Activated T-cell treated with anti-CD3 and anti-CD28 coated beads, Interleukin-2, amount 50 U/mL, for 1 hour (primary cell): ENCODE data around the gene PSMC1.

Experiments
- DNase-seq: peaks from one replicate; pipeline ENCODE4 v3.0.0-alpha.2; 2020

Gene PSMC1

GRCh38 chr14:90302529-90303303 is 46.4 kb downstream of the PSMC1 start:
- no peak for DNase-seq

DNA sequence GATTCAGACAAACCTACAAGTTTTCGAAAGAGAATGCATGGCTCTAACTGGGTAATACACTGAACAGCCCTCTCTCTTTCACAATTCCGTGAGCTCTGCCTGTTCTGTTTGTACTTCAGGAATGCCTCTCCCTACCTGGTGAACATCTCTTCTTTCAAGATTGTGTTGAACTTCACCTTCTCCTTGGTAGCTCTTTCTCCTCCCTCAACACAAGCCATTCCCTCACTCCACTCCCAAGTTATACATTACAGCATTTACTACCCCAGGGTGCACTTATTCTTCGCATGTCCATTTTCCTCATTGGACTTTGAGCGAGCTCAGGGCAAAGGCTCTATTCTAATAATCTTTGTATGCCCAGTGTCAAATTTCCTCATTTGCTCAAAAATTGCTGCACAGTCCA is 47.1 kb downstream of the PSMC1 start:
- DNase-seq = no peak

DNA sequence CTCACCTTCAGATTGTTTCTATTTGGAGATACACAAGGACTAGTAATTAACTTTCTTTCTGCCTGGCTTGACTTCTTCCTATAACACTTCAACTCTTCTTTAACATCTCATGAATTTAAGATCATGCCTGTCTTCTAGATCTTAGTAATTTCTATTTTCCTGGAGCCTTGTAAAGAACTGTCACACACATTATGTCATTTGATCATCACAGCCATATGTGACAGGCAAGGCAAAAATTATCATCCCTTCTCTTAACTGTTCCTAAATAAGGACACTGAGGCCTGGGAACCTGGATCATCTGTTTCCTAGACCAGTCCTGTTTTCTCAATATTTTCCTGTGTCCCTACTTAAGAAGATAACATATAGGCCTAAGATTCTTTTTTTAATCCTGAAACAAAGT is 48.1 kb downstream of the PSMC1 start:
- no peak for DNase-seq

DNA sequence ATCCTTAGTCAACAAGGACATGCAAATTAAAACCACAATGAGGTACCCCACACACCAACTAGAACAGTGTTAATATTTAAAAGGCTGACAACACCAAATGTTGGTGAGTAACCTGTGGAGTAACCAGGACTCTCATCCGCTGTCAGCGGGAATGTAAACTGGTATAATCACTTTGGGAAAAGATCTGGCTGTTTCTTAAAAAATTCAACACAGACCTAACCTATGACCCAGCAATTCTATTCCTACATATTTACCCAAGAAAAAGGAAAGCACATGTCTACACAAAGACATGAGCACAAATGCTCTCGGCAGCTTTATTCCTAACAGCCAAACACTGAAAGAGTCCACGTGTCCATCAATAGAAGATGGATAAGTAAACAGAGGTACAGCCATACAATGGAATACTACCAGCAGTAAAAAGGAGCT is 48.8 kb downstream of the PSMC1 start:
- DNase-seq = no peak

DNA sequence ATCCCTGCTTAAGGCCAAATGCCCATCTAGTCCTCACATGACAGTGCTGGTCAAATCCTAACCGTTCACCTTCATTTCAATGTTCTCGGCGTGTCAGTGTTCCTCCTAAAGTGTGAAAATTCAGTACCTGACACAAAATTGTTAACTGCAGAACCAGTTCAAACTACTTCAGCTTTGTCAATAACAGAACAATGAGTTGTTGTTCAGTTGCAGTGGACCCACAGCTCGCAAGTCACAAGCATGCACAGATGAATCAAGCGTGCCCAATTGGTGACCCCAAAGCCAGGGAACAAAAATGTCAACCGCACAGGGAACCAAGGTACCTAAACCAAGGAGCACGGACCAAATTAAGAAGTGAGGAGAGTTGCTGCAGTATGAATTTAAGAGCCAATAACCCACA is 52.2 kb downstream of the PSMC1 start:
- DNase-seq = no peak

DNA sequence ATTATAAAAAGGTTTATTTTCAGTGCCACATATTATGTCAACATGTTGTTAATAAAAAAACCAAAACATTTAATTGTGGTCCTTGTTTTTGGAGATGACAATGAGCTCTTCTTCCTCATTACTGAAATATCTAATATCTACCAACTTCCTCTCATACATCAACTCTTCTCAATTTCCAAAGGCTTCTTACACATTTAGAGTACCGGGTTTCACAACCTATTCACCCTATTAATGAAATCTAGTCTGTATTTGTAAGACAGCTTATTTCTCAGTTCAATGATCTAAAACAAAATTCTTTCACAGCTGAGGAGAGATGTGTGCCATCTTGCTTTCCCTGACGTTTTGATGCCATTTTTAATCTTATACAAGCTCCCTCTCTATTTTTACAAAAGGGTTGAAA is 60.9 kb downstream of the PSMC1 start:
- no peak for DNase-seq

DNA sequence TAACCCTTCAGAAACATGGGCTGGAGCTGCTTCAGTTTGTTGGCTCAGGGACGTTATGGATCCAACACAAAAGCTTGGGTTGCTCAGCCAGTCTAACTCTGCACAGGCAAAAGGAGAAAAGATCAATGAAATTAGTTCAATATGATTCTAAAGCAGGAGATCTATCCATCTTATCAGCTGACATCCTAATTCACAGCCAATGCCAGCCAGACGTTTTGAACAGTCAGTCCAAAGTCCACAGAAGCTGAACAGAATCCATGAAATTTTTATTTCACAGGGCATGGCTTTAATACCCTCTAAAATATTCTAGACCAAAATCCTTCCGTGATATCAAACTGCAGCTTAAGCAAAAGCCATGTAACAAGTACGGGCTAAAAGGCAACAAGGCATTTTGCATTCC is 61.7 kb downstream of the PSMC1 start:
- DNase-seq = no peak

- no peak for DNase-seq
Measured at GRCh38 chr14:90319173-90319572, 62.8 kb downstream of the PSMC1 start.

DNA sequence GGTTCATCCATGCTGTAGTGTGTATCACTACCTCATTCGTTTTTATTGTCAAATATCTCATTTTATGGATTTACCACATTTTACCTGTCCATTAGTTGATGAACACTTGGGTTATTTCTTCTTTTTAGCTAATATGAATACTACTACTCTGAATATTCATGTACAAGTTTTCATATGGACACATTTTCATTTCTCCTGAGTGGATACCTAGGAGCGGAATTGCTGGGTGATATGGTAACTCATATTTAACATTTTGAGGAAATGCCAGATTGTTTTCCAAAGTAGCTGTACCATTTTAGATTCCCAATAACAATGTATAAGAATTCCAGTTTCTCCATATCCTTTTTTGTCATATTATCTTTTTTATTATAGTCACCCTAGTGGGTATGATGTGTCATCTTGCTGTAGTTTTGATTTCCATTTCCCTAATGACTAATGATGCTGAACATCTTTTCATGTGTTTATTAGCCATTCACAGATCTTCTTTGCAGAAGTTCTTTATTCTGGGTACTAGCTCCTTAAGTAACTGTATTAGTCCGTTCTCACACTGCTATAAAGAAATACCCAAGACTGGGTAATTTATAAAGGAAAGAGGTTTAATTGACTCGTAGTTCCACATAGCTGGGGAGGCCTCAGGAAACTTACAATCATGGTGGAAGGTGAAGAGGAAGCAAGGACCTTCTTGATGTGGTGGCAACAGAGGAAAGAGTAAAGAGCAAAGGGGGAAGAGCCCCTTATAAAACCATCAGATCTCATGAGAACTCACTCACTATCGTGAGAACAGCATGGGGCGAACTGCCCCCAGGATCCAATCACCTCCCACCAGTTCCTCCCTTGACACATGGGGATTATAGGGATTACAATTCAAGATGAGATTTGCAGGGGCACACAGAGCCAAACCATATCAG is 63.5 kb downstream of the PSMC1 start:
- no peak for DNase-seq

- no peak for DNase-seq
Measured at GRCh38 chr14:90321891-90322290, 65.5 kb downstream of the PSMC1 start.
